GM19328 (cell line): ENCODE measurements around the gene MYBPC2.

Experiments used
- ATAC-seq: cut with Tn5 transposase; IDR thresholded peaks from one replicate; pipeline ENCODE4 v1.9.1; 2021; ENCODE audit warnings: mild to moderate bottlenecking, moderate library complexity; ENCODE audit not compliant: unreplicated experiment

MYBPC2 gene

DNA sequence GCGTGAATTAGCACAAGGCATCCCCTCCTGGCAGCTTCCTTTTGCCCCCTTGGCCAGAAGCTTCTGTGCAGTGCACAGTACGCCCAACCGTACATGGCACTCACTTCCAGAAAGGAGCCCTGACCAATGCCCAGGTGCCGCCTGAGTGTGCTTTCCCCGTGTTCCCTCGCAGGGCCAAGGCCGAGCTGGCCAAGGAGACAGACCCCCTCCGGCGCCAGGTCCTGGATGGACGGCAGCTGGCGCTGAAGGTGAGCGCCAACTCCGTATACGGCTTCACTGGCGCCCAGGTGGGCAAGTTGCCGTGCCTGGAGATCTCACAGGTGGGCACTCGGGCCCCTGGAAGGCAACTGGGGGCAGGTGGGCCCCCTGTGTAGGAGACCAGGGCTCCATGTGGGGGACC is 23.3 kb upstream of the MYBPC2 start:
- no peak for ATAC-seq

DNA sequence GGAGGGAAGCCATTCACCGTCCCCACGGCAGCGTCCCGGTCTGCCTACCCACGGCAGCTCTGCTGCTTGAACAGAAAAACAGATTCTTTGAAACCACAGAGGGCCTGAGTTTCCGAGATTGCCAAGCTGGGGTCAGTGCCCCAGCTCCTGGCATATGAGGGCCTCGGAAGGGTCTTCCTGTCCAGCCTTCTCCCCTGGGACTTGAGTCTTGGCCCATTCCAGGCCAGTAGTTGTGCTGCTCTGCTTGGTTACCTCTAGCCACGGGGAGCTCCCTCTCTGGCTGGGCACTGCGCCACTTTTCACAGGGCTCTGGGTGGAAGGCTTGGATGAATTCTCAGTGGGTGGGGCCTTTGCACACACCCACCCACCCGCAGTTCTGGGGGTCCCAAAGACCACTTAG is 22.6 kb upstream of the MYBPC2 start:
- ATAC-seq: no peak

DNA sequence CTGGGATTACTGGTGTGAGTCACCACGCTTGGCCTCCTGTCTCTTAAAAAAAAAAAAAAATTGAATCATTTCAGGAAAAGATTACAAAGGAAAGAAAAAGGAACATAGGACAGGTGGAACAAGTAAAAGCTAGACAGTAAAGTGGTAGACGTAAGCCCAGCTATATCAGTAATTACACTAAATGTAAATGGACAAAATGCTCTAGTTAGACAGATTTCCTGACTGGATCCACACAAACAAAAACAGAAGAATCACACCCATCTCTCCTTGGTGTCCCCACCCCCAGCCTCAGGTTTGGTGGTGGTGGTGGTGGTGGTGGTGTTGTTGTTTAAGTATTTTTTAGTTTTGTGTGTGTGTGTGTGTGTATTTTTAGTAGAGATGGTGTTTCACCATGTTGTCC is 20.3 kb upstream of the MYBPC2 start:
- ATAC-seq: no peak

DNA sequence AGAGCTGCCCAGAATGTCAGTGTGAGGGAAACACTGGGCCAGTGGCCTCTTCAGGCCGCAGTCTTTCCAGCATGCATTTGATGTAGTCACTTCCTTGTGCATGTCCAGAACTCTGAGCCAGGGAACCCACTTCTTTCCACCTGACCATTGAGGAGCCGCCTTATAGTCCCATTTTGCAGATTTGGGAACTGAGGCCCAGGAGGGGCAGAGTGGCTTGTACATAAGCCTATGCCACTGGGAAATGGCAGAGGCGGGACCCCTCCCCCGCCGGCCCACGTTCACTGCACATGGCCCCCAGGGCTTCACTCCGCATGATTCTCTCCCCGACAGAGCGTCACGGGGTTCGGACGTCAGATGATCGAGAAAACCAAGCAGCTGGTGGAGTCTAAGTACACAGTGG is 19.6 kb upstream of the MYBPC2 start:
- ATAC-seq: no peak

DNA sequence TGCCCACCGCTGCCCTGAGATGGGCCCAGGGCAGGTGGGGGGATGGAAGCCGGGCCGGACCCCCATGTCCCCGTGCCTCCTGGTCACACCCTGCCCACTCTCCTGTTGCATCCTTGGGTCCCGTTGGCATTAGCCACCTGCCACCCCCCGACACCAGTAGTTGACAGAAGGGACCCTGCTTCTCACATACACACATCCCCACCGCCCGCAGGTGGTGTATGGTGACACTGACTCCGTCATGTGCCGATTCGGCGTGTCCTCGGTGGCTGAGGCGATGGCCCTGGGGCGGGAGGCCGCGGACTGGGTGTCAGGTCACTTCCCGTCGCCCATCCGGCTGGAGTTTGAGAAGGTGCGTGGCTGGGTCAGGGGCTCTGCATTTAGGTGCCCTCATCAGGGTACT is 19.2 kb upstream of the MYBPC2 start:
- ATAC-seq: no peak

DNA sequence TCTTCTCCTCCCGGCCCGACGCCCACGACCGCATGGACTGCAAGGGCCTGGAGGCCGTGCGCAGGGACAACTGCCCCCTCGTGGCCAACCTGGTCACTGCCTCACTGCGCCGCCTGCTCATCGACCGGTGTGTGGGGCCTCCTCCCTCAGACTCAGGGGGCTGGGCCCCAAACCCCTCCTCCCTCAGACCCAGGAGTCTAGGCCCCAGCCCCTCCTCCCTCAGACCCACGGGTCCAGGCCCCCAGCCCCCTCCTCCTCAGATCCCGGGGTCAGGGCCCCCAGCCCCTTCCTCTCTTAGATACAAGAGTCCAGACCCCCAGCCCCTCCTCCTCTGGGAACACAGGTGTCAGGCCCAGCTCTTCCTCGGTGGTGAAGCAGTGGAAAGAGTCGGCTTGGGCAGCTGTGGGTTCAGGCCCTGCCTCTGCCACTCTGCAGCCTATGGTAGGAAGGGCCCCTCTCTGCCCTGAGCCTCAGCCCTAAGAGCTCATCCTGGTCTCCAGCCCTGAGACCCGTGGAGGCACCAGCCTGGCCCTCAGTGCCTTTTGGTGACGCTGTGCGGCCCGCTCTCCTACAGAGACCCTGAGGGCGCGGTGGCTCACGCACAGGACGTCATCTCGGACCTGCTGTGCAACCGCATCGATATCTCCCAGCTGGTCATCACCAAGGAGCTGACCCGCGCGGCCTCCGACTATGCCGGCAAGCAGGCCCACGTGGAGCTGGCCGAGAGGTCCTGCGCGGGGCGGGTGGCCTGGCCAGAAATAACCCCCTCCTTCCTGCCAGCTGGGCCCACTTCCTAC is 17.6 kb upstream of the MYBPC2 start:
- ATAC-seq: peak; percentile 3

DNA sequence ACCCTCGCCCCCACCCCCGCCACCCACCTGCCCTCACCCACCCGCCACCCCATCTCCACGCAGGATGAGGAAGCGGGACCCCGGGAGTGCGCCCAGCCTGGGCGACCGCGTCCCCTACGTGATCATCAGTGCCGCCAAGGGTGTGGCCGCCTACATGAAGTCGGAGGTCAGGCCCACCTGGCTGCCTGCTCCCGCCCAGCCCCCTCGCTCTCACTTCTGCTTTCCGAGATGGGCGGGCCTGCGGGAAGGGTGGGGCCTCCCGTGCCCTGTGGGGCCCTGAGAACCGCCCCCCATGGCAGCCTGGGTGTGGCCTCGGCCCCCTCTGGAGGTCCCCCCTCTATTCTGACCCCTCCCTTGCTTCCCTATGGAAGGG is 17.0 kb upstream of the MYBPC2 start:
- ATAC-seq: peak; percentile 49

DNA sequence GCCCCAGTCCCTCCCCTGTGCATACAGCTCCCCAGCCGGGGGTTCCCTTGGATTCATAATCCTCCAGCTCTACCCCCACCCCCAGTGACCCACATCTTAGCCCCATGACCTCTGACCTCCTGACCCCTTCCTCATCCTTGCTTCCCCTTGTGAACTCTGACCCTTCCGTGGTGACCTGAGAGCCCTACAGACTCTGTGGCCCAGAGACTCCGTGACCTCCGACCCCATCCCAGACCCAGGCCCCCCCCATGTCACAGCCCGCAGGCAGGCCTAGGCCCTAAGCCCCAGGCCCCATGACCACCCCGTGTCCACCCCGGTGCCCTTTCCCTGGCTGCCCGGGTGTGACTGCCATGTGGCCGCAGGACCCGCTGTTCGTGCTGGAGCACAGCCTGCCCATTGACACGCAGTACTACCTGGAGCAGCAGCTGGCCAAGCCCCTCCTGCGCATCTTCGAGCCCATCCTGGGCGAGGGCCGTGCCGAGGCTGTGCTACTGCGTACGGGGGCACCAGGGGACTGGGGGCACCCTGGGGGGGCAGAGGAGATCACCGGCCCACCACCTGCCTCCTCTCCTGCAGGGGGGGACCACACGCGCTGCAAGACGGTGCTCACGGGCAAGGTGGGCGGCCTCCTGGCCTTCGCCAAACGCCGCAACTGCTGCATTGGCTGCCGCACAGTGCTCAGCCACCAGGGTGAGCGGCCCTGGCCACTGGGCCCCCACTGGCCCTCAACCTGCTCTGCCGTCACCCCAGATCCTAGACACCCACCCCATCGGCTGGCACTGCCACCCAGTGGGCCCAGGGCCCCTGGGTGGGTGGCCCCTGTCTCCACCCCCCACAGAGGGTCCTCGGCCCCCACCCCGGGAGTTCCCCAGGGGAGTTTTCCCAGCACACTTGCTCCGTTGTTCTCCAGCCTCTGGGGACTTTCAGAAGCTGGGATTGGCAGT is 16.4 kb upstream of the MYBPC2 start:
- ATAC-seq: no peak

DNA sequence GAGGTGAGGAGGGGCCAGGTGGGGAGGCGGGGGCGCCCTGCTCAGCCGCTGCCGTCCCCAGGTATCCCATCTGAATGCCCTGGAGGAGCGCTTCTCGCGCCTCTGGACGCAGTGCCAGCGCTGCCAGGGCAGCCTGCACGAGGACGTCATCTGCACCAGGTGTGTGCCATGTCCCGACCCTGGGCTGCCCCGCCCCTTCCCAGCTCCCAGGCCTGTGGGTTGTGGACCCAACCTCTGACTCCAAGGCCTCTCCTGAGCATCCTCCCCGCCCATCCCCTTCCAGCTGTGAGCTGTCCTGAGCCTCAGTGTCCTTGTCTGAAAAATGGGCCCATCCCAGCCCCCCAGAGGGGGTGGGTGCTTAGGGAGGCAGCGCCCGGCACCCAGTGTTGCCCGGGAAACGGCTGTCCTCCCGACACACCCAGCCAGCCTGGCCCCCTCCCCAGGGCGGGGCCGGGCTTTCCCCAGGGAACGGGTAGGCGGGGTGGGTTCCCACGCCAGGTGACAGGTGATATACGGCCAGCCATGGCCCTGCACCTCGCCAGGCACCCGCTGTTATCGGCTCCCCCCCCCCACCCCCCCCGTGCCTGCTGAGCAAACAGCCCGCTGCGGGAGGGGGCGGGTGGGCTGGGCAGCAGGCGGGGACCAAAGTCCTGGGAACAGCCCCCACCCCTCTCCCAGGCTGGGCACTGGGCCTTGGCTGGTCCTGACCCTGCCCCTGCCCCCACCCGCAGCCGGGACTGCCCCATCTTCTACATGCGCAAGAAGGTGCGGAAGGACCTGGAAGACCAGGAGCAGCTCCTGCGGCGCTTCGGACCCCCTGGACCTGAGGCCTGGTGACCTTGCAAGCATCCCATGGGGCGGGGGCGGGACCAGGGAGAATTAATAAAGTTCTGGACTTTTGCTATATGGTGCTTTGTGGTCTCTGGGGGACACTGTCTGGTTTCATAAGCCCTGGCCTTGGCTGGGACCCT is 15.3 kb upstream of the MYBPC2 start:
- ATAC-seq: no peak

DNA sequence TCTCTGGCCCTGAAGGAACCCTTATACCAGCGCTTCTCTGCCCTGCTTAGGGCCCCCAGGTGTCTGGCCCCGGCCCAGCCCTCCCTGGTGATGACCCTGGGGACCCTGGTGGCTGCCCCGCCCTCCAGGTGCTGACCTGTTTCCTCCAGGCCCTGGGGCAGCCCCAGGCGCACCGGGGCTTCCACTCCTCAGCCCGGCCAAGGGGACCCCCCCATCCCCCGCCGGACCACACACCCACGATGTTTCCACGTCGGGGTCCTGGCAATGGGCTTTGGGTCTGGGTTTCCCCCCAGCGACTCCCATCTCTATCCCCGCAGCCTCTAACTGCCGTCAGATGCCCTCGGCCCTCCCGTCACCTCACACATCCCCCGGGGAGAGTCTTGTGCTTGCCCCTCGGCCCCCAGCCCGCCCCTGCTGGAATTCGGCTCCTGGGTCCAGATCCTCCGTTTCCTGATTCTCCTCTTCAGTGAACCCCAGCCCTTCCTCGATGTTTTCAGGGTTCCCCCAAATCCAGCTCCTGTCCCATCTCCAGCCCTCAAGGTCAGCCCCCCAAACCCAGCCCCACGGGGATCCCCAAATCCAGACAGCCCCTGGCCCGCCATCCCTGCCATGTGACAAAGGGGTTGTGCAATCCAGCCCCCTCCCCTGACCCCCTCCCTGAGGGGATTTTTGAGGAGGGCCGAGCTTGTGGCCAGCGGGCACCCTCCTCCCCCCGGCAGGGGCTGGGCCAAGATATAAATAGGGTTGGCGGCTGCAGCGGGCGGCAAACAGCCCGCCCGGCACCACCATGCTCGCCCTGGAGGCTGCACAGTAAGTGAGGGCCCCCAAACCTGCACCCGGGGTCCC is 14.3 kb upstream of the MYBPC2 start, which contains the start of gene SPIB:
Gene SPIB (plus strand): TSS at position 763 of the 846 bp plus-strand sequence. CDS start 25 bp downstream, at position 788.
- no peak for ATAC-seq

DNA sequence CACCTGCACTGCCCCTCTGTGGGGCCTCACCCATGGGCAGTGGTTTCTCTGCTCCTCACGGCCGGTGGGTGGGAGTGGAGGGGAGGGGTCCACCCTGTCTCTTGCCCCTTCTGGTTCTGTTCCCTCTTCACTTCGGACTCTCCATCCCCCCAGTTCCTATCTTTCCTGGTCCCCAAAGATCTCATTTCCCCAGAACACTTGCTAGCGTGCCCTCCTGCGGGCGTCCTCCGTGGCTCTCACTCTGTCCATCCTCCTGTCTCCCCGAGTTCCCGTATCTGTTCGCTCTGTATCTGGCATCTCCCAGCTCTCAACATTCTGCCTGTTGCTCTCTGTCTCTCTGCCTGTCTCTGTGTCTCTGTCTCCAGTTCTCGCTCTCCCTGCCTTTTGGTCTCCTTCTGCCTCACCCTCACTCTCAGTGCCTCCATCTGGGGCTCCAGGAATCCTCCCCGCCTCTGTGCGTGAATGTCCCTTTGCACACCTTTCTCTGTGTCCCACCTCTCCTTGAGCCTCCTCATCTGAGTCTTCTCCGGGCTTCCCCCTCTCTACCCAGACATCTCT is 13.6 kb upstream of the MYBPC2 start:
- ATAC-seq: no peak

DNA sequence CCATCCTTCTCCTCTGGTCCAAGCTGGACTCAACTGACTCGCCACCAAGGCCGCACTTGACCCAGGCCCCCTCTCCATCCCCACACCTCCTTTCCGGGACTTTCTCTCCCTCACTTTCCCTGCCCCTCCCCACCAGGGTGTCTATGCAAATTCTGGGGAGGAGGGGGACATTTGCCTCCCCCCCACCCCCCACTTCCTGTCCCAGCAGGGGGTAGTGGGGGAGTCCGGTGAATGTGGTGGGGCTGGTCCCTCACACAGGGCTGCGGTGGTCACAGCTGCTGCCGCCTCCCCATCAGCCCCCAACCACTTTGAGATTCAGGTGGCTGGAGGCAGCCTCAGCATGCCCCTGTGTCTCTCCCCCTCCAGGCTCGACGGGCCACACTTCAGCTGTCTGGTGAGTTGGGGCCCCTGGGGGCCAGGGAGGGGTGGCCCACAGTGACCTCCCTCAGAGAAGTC is 13.1 kb upstream of the MYBPC2 start:
- ATAC-seq: no peak

DNA sequence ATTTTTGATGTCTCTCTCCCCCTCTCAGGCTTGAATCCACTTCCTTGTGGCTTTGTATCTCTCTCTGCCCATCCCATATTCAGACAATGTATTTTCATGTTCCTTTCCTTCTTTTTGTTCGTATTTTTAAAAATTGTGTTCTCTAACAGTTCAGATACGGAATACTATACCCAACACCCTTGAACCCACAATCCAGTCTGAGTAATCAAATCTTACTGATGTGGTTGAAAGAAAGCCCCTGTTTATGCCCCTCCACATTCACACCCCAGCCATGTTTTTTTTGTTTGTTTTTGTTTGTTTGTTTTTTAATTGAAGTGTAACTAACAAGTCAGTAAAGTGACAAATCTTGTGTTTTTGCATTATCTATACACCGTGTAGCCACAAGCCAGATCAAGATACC is 12.6 kb upstream of the MYBPC2 start:
- ATAC-seq: no peak

DNA sequence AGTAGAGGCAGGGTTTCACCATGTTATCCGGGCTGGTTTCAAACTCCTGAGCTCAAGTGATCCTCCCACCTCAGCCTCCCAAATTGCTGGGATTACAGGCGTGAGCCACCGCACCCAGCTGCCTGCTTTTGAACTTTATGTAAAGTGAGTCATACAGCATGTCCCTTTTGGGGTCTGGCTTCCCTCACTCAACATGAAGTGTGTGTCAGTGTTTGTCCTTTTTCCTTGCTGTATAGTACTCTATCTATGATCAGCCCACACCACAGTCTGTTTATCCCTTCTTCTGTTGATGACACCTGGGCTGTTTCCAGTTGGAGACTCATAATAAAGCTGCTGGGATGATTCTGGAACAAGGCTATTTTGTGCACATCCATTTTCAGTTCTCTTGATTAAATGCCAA is 11.9 kb upstream of the MYBPC2 start:
- no peak for ATAC-seq

DNA sequence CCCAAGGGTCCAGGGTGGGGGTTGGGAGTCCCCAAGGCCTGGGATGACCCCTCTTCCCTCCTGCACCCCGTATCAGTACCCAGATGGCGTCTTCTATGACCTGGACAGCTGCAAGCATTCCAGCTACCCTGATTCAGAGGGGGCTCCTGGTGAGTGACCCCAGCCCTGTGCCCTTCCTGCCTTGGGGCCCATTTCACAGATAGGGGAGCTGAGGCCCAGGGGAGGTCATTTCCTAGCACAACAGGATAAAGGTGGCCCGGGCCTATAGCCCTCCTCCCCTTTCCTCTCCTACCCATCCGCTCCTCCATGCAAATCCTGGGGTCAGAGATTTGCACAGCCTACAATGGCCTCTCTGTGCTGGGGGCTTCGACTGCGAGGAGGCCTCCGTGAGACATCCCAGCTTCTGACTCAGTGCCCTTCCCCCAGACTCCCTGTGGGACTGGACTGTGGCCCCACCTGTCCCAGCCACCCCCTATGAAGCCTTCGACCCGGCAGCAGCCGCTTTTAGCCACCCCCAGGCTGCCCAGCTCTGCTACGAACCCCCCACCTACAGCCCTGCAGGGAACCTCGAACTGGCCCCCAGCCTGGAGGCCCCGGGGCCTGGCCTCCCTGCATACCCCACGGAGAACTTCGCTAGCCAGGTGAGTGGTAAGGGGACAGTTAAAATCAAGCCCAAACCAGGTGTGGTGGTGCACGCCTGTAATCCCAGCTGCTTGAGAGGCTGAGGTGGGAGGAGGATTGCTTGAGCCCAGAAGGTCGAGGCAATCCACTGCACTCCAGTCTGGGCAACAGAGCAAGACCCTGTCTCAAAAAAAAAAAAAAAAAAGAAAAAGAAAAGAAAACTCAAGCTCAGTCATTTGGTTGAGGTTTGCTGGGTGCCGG is 10.1 kb upstream of the MYBPC2 start:
- no peak for ATAC-seq

DNA sequence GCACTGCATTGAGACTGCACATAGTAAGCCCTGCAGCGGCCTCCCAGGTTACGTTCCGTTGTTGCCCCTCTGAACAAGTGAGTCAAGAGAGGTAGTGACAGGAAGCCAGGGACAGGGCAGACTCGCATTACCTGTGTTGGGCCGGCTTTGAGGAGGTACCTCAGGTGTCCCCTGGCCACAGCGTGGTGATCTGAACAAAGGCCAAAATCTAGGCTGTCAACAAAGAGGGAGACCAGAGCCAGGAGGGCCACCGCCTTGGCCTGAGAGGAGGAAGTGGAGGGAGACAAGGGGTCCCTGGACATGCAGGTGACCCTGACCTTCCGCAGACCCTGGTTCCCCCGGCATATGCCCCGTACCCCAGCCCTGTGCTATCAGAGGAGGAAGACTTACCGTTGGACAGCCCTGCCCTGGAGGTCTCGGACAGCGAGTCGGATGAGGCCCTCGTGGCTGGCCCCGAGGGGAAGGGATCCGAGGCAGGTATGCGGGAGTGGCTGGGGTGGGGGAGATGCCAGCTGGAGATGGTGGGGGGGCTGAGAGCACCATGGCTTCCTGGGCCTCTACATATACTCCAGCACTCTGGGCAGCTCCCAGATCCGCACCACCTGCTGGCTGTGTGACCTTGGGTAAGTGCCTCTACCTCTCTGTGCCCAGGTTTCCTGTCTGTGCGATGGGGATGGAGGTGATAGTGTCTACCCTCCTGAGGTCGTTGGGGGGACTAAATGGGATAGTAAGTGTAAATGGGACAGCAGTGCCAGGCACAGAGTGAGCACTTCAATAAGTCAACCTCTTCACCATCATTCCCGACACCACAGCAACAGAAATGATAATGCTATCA is 9.2 kb upstream of the MYBPC2 start:
- no peak for ATAC-seq

DNA sequence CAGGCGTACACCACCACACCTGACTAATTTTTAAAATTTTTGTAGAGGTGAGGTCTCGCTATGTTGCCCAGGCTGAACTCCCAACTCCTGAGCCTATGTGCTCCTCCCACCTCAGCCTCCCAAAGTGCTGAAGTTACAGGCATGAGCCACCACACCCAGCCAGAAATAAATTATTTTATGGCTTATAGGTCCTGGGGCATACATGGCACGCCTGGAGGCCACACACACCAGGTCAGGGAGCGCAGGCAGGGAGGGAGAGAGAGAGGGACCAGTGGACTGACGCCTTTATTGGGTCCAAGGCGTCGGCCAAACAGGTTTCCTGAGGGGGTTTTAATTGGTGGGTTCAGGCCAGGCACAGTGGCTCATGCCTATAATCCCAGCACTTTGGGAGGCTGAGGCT is 7.1 kb upstream of the MYBPC2 start:
- no peak for ATAC-seq
